K562 (cell line): ENCODE measurements around the gene CTIF. TPM values are rescaled to one million over a fixed set of nuclear protein-coding genes. Genes with fewer than 3 reads are reported as not detected.

Experiments used
- ATAC-seq: fragments of 200-7000 bp; cut with Tn5 transposase; 3 replicates; pipeline ENCODE4 v1.9.1; 2020; ENCODE audit warnings: moderate library complexity
- BruUV-seq: library from RNA; stranded (reverse); fragments of 400-500 nt; replicated peaks from 2 replicates; lab custom pipeline; 2021; lab: Mats Ljungman, UMichigan
- CTCF ChIA-PET: fragments of 300-600 bp; formaldehyde crosslinking; extraction: SDS; loops from one replicate; lab custom pipeline; 2021; ENCODE audit warnings: low intra/inter-chr PET ratio; lab: Yijun Ruan, JAX
- POLR2A ChIA-PET: fragments of 300-600, 350-650 bp; sonication (Branson Sonifier 250); formaldehyde crosslinking; extraction: SDS; loops from one replicate; lab custom pipeline; 2021; ENCODE audit warnings: antibody characterized with exemption, inconsistent platforms; lab: Yijun Ruan, JAX
- DNase-seq, 4 experiments: peaks; one replicate each; pipeline versions ENCODE4 v3.0.0 to v3.0.0-alpha.2; 2011 to 2018; ENCODE audit warnings: low spot score in 3 of 4, mixed read lengths in 3 of 4; ENCODE audit errors: extremely low read depth in 1 of 4
- FAIRE-seq: peaks from 2 replicates; lab custom pipeline; 2011; peaks lifted over from hg19 to GRCh38; lab: Jason Lieb, UNC
- H2AFZ ChIP-seq: 2 replicates; pipeline ENCODE4 v1.6.0; 2011; ENCODE audit warnings: low read depth, low read length, control low read depth, inconsistent platforms
- H3K27ac ChIP-seq: fragments of 200-600 bp; 3 replicates; pipeline ENCODE4 v1.8.0; 2011; ENCODE audit warnings: low read depth, mild to moderate bottlenecking, control low read depth, inconsistent platforms, low read length, moderate library complexity, mixed read lengths; ENCODE audit errors: extremely low read depth
- H3K27me3 ChIP-seq, 2 experiments: fragments of 300-600 bp in 1 of 2; 2 replicates in 1 of 2; 3 replicates in 1 of 2; pipeline versions ENCODE4 v1.6.0 to v1.8.0; 2011; ENCODE audit warnings: inconsistent platforms in 2 of 2, low read length in 2 of 2, mild to moderate bottlenecking in 1 of 2, mixed read lengths in 1 of 2, moderate library complexity in 1 of 2; ENCODE audit not compliant: control insufficient read depth in 2 of 2, insufficient read depth in 2 of 2
- H3K36me3 ChIP-seq: fragments of 300-600 bp; 3 replicates; pipeline ENCODE4 v1.8.0; 2011; ENCODE audit warnings: mild to moderate bottlenecking, low read length, inconsistent platforms; ENCODE audit not compliant: control insufficient read depth, insufficient read depth
- H3K4me1 ChIP-seq, 2 experiments: fragments of 200-600 bp in 1 of 2; replicated peaks in 1 of 2; 2 replicates in 1 of 2; 3 replicates in 1 of 2; pipeline versions ENCODE4 v1.5.1 to v1.8.0; 2011; ENCODE audit warnings: inconsistent platforms in 2 of 2, low read length in 2 of 2, mild to moderate bottlenecking in 1 of 2, mixed read lengths in 1 of 2, moderate library complexity in 1 of 2; ENCODE audit not compliant: control insufficient read depth in 2 of 2, insufficient read depth in 2 of 2
- H3K4me2 ChIP-seq: 2 replicates; pipeline ENCODE4 v1.6.1; 2011; ENCODE audit warnings: low read length, control low read depth, inconsistent platforms, mixed read lengths; ENCODE audit not compliant: insufficient read depth
- H3K4me3 ChIP-seq: fragments of 200-600 bp; sonication (generic), shearing (Covaris generic); 2 replicates; pipeline ENCODE4 v1.5.1; 2016; ENCODE audit warnings: control low read depth, inconsistent platforms
- H3K79me2 ChIP-seq: fragments of 200-600 bp; 3 replicates; pipeline ENCODE4 v1.8.0; 2011; ENCODE audit warnings: low read length, inconsistent platforms; ENCODE audit not compliant: control insufficient read depth, insufficient read depth
- H3K9ac ChIP-seq, 2 experiments: 2 replicates each; pipeline versions ENCODE4 v1.6.0 to v1.6.1; 2011; ENCODE audit warnings: low read depth in 2 of 2, low read length in 2 of 2, control low read depth in 1 of 2, inconsistent platforms in 1 of 2, mild to moderate bottlenecking in 1 of 2, mixed read lengths in 1 of 2; ENCODE audit not compliant: insufficient read depth in 1 of 2
- H3K9me1 ChIP-seq: one replicate; pipeline ENCODE4 v1.6.0; 2011; ENCODE audit warnings: inconsistent platforms, mild to moderate bottlenecking, low read length, moderate library complexity; ENCODE audit not compliant: control insufficient read depth, insufficient read depth
- H3K9me3 ChIP-seq: replicated peaks from 2 replicates; pipeline ENCODE4 v1.5.1; 2011; ENCODE audit warnings: low read depth, low read length, inconsistent platforms; ENCODE audit not compliant: control insufficient read depth, insufficient read depth
- H4K20me1 ChIP-seq: replicated peaks from 2 replicates; pipeline ENCODE4 v1.6.1; 2011; ENCODE audit warnings: low read length, inconsistent platforms, mixed read lengths; ENCODE audit not compliant: control insufficient read depth, insufficient read depth
- BRD4 ChIP-seq: fragments of 200-600 bp; sonication (generic); IDR thresholded peaks from 2 replicates; pipeline ENCODE4 v1.6.1; 2017; ENCODE audit warnings: inconsistent platforms
- KAT2B ChIP-seq: IDR thresholded peaks from one replicate; pipeline ENCODE4 v1.6.1; 2012; ENCODE audit warnings: low read depth, mild to moderate bottlenecking, control low read depth, inconsistent platforms, low read length, moderate library complexity
- KHSRP ChIP-seq: fragments of 450-650 bp; IDR thresholded peaks from 2 replicates; pipeline ENCODE4 v1.6.1; 2017
- NR2C1 ChIP-seq, 2 experiments: fragments of 450-650 bp; IDR thresholded peaks; 2 replicates each; pipeline ENCODE4 v1.6.1; 2017; ENCODE audit warnings: mild to moderate bottlenecking in 2 of 2, antibody characterized with exemption in 1 of 2, inconsistent platforms in 1 of 2, missing compliant biosample characterization in 1 of 2, missing genetic modification characterization in 1 of 2
- RBFOX2 ChIP-seq: fragments of 200-400 bp; formaldehyde crosslinking; IDR thresholded peaks from 2 replicates; pipeline ENCODE4 v1.6.1; 2017; ENCODE audit warnings: low read depth, mild to moderate bottlenecking, low read length, moderate library complexity
- SMAD2 ChIP-seq: fragments of 150-350 bp; IDR thresholded peaks from 2 replicates; pipeline ENCODE4 v1.6.1; 2014; ENCODE audit warnings: low read depth, mild to moderate bottlenecking, low read length
- SMARCE1 ChIP-seq: fragments of 450-650 bp; IDR thresholded peaks from 2 replicates; pipeline ENCODE4 v1.7.1; 2016; ENCODE audit warnings: mild to moderate bottlenecking
- ZEB2 ChIP-seq: fragments of 450-650 bp; IDR thresholded peaks from 2 replicates; pipeline ENCODE4 v1.6.1; 2016
- ZNF197 ChIP-seq: fragments of 200-800 bp; sonication (Bioruptor generic); IDR thresholded peaks from 2 replicates; pipeline ENCODE4 v1.6.1; 2016; ENCODE audit warnings: low read depth, missing genetic modification characterization, missing compliant biosample characterization
- ZNF212 ChIP-seq: fragments of 450-650 bp; formaldehyde crosslinking; IDR thresholded peaks from 2 replicates; pipeline ENCODE4 v1.4.0; 2020; ENCODE audit warnings: mild to moderate bottlenecking
- WGBS: fragments of 100-300 bp; shearing (Covaris generic); methylation state at CpG from one replicate; pipeline ENCODE4 v1.1.6; 2016; ENCODE audit warnings: low coverage, mixed read lengths; ENCODE audit not compliant: insufficient coverage; ENCODE audit errors: missing lambda C conversion rate; 5-methylcytosine and 5-hydroxymethylcytosine counted together
- in situ Hi-C: fragments of 300-500 bp; cut with MboI; formaldehyde crosslinking; loops from 4 replicates; pipeline ENCODE4 v1.15.0; 2018; ENCODE audit warnings: inconsistent platforms, mixed read lengths
- intact Hi-C: fragments of 100-400 bp; cut with micrococcal nuclease; formaldehyde crosslinking; loops from 2 replicates; pipeline ENCODE4 v1.14.2; 2022
- polyA plus RNA-seq, 8 experiments: library from polyadenylated mRNA; depleted of rRNA in 4 of 8; stranded (reverse) in 5 of 8; unstranded in 3 of 8; fragments of >200 nt; fragmentation: Nextera tagmentation in 2 of 8; fragmentation: Illumina TruSeq in 1 of 8; extraction: Ambion mirVana in 2 of 8; extraction: Trizol in 1 of 8; gene quantifications; 2 replicates each; pipeline versions ENCODE4 v1.2.1 to v1.2.3, GENCODE V29; 2011 to 2014; ENCODE audit warnings: inconsistent platforms in 1 of 8, missing spikeins in 1 of 8
- total RNA-seq, 7 experiments: library from RNA; depleted of rRNA in 6 of 7; stranded (reverse); fragments of >200 nt in 6 of 7; fragmentation: Illumina TruSeq in 2 of 7; extraction: Trizol in 2 of 7; gene quantifications; 2 replicates each; pipeline versions ENCODE4 v1.2.1 to v1.2.3, GENCODE V29; 2011 to 2021; ENCODE audit warnings: low replicate concordance in 1 of 7
- TF ChIP-seq, protein P1 (sequence below): fragments of 250-450 bp; sonication (Bioruptor Pico); IDR thresholded peaks from 2 replicates; pipeline ENCODE4 v1.9.0; 2021; ENCODE audit warnings: mild to moderate bottlenecking

CTIF gene
- total and polyA plus RNA-seq, 9 of the 15 experiments (the other 6 are each of a cell fraction or from before 2014, with no cell fraction given): 0.17 to 11.5 (median 2.2) TPM

DNA sequence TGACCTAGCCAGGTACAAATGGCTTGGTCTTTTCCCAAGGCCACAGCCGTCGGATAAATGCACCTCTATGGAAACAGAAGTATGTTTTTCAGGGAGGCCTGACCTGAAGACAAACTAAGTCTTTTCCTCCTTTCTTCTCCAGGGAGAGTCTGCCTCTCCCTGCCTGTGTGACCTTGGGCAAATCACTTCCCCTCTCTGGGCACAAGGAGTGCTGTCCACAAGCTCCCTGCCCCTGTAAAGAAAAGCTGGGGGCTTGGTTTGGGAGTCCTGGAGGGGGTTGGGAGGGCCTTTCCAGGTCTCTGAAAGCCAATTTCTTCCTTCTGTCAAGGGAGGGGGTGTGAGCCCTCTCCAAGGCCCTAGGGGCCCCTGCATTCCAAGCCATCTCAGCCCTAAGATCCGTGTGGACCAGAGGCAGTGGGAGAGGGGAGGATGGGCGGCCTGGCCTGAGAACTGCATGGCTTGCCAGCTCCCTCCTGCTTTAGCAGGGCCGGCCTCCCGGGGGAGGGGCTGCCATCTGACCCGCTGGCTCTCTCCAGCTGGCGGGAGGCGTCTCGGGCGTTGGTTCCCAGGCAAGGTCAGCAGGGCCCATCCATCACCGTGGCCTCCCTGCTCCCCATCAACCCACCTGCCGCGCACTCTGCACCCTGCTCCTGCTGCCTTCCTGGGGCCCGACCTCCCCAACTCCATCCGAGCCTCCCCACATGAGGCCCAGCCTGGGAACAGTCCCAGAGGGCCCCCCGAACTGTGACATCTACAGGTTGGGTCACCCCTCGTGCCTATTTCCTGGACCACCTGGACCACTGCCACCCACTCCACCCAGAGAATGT, 350.5 kb downstream of the CTIF start:
- H2AFZ ChIP-seq: no peak overlapping the region
- H4K20me1 ChIP-seq: no peaks in the 10 kb centered on the region
- no peak overlapping the region for H3K27ac ChIP-seq
- TF ChIP-seq SMARCE1 (no peak), ZEB2 (no peak), ZNF197 (CRISPR knock-in tag) (no peak), ZNF212 (CRISPR knock-in tag) (no peak), KAT2B (no peak), SMAD2 (no peak), RBFOX2 (no peak), BRD4 (no peak), KHSRP (no peak), NR2C1 (IDR thresholded peaks at IDR 0.05) (no peak), NR2C1 (tag; IDR thresholded peaks at IDR 0.05) (no peak)
- TF ChIP-seq, protein P1, sequence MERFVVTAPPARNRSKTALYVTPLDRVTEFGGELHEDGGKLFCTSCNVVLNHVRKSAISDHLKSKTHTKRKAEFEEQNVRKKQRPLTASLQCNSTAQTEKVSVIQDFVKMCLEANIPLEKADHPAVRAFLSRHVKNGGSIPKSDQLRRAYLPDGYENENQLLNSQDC (CRISPR knock-in tag): no peak
- TF ChIP-seq, all 486 proteins: peak for 0
- BruUV-seq: no TSS peak
- WGBS: 53% methylated on average over 15 of the region's 18 CpGs
- Histone ChIP-seq H3K36me3 (no peaks in the 10 kb centered on the region), H3K4me3 (no peak overlapping the region), H3K4me1 (peaks cover 0 to 21% of the 10 kb centered on the region in 2 experiments; a peak in 2 of 5 replicates), H3K79me2 (no peaks in the 10 kb centered on the region), H3K27me3 (no peaks in the 10 kb centered on the region), H3K9ac (no peak overlapping the region), H3K9me3 (no peaks in the 10 kb centered on the region), H3K9me1 (no peaks in the 10 kb centered on the region), H3K4me2 (no peak overlapping the region)
- in situ Hi-C loops (no loop called here), intact Hi-C loops (no loop called here)
- ATAC-seq (no peak), FAIRE-seq (no peak), DNase-seq (no peak)
- POLR2A ChIA-PET: interaction anchor here (0.6 kb wide), 1 partner anchor 108 kb away, joined by 3 read pairs; no protein-coding TSS in a partner anchor
- CTCF ChIA-PET: no interaction called here
